ENCODE measurements around the gene METAP1D.

DNA sequence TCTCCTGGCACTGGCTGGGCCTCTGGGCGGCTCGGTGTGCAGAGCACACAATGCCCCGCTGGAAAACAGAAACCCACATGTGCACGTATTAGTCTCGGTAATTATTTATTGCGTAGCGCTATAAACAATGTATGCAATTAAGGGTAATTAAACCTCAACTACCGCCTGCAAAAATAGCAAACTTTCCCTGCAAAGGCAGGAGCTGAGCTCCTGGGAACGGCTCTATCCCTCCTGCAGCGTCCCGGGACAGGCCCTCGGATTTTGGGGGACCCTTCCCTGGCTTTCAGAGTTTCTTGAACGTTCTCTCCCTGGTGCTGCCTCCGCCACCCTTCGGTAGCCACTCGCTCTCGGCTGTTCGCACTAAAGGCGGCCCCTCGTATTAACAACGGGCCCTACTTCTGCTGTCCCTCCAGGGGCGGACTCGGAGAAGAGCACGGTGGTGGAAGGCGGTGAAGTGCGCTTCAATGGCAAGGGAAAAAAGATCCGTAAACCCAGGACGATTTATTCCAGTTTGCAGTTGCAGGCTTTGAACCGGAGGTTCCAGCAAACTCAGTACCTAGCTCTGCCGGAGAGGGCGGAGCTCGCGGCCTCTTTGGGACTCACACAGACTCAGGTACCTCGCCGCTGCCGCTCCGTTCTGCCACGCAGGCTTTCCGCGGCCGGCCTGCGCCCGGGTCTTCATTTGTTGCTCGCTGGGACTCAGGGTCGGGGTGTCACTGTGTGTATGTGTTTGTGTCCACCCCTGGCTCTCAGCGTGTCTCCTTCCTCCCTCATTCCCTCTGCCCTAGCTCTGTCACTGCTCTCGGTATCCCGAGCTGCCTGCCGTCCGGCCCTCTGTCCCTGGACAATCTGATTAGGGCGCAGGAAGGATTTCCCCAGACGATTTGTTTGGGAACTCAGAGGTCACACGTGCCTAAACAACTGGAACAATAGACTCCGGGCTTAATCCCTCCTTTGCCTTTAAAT lies 86.8 kb downstream of the METAP1D start:
- TF ChIP-seq EP300 (IDR thresholded peaks at IDR 0.05; ENCODE audit: borderline replicate concordance) (no peak), REST (IDR thresholded peaks at IDR 0.05; ENCODE audit: low read depth) (no peak), TEAD4 (IDR thresholded peaks at IDR 0.05) (no peak), USF1 (IDR thresholded peaks at IDR 0.05) (no peak), EGR1 (IDR thresholded peaks at IDR 0.05) (no peak), NFIC (IDR thresholded peaks at IDR 0.05) (no peak), YY1 (IDR thresholded peaks at IDR 0.05; ENCODE audit: low read depth) (no peak), CREB1 (IDR thresholded peaks at IDR 0.05; ENCODE audit: low read depth) (no peak), RAD21 (IDR thresholded peaks at IDR 0.05; ENCODE audit: low read depth) (no peak)
